HG03571 (cell line): ENCODE measurements around the gene NPIPB9.

Source experiments
- ATAC-seq: cut with Tn5 transposase; IDR thresholded peaks from one replicate; pipeline ENCODE4 v1.9.1; 2021; ENCODE audit not compliant: unreplicated experiment

Gene NPIPB9

GRCh38 chr16:28821874-28822519, 70.4 kb downstream of the NPIPB9 start:
- ATAC-seq: no peak
